GM20431 (cell line): ENCODE data around the gene HDAC4.

Experiments
- in situ Hi-C: fragments of 300-500 bp; cut with MseI, MboI; formaldehyde crosslinking; loops from one replicate; pipeline ENCODE4 v1.15.0; 2020; ENCODE audit warnings: low sequenced_read_pairs; ENCODE audit not compliant: unreplicated experiment

HDAC4 gene

DNA sequence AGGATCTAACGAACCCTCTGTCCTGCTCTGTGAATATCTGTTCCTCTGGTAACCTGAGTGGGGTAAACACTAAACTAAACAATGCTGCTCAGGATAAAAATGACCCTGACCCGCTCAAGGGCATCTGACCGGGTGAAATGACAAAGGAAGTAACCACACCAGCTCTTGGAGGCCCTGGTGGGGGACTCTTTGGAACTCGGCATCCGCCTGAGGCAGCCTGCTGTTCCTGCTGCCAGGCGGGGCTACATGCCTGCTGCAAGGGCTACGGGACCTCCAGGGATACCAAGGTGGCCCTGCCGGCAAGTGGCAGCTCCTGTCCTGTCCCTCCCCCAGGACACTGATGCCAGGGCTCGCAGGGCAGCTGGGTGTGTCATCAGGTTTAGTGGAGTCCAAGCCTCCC lies 273.3 kb downstream of the HDAC4 start:
- in situ Hi-C loops: no loop called here

DNA sequence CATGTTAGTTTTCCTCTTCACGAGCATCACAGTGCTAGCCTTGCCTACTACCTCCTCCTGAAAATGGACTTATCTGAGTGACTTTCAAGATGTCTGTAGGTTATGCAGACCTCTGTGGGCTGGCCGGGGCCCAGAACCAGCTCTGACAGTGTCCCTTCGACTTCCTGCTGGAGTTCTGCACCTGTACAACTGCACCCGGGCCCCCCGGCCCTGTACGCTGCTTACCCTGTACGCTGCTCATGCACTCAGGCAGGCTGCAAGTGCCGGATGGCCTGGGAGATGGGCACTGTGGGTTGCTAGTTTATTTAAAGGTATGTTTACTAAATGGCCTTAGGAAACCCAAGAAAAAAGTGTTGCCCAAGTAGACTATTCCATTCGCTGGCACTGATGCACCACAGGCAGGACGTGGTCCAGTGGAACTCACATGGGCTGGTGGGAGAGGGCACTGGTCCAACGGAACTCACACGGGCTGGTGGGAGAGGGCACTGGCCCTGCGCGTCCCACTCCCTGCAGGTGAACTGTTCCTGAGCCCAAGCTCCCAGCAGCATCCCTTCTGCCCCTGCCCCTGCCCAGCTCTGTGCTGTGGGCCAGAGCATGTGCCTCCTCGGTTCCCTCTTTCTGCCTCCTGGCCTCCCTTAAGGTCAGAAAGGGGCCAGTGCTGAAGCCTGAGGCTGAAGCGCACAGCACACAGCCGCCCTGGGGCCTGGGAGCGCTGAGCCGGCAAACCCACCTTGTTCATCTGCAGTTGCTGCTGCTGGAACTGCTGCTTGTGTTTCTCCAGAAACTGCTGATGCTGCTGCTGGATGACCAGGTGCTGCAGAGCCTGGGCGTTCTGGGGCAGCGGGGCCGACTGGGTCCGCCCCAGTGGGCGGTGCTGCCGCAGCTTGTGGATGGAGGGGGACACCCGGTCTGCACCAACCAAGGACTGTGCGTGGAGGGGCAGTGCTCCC lies 274.8 kb downstream of the HDAC4 start:
- in situ Hi-C loops: no loop called here

DNA sequence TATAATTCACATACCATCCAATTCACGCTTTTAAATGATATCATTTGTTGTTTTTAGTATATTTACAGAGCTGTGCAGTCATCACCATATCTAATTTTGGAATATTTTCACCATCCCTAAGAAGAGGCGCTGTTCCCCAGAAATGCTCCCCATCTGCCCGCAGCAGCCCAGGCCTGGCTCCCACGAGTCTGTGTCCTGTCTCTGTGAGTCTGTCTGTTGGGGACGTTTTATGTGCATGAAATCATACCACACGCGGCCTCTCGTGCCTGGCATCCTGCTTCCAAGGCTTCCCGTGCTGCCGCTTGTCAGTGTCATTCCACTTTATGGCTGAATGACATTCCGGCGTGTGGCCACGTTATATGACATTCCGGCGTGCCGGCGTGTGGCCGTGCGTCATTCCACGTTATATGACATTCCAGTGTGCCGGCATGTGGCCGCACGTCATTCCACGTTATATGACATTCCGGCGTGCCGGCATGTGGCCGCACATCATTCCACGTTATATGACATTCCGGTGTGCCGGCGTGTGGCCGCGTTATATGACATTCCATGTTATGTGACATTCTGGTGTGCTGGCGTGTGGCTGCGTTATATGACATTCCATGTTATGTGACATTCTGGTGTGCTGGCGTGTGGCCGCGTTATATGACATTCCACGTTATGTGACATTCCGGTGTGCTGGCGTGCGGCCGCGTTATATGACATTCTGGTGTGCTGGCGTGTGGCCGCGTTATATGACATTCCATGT lies 276.5 kb downstream of the HDAC4 start:
- in situ Hi-C loops: no loop called here

DNA sequence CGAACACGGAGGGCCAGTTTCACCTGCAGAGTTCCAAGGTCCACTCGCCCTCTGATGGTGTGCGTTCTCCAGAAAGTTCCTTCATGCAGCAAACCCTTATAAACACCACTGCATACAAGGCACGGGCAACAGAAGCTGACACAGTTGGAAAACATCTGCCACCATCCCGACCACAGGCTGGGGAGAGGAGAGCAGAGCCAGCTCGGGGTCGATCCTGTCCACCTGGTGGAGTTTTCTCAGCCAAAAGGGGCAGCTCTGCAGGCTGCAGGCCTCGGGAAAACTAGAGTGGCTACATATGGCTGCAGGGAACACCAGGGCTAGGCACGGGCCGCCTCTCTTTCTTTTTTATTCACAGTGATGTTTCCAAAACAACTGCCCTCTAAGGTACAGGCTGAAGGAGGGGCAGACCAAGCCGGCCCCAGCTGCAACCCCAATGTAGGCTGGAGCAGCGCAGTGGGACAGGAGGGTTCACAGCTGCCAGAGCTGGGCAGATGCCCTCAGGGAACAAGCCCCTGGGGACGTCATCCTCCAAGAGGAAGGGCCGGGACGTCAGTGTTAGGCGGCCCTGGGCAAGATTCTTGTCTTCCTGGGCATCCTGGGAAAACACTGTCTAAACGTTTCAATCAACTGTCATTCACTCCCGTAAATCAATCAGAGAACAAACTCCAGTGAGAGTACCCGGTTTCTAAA lies 278.3 kb downstream of the HDAC4 start:
- in situ Hi-C loops: no loop called here

DNA sequence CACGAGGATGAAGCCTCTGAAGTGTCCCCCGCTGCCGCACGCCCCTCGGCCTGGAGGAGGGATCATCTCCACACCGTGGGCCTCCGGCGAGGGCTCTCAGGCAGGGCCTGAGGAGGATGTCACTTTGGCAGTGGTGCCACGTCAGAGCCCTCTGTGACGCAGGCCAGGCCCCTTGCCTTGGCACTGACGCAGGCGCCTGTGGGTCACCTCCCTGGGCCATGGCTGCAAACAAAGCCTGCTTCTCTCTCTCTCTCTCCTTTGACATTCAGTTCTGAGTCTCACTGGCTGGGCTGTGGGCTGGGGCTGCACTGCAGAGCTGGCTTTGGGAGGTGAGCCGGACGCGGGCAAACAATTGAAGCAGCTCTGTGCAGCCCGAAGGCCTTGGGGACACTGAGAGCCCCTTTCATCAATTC lies 279.2 kb downstream of the HDAC4 start:
- in situ Hi-C loops: no loop called here

DNA sequence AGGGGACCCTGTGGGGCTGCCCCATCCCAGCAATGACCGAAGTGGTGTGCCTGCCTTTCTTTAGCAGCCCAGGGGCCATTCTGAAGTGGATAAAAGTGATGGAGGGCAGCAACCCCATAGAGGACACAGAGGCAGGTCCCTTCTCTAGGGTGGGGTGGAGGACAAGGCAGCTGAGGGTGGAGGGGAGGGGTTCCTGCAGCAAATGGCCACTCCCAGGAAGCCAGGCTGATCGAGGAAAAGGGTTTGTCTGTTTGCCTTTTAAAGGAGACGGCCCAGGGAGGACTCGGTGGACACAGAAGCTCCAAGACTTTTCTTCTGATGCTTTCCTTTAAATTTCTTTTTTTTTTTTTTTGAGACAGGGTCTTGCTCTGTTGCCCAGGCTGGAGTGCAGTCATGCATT lies 280.2 kb downstream of the HDAC4 start:
- in situ Hi-C loops: no loop called here

DNA sequence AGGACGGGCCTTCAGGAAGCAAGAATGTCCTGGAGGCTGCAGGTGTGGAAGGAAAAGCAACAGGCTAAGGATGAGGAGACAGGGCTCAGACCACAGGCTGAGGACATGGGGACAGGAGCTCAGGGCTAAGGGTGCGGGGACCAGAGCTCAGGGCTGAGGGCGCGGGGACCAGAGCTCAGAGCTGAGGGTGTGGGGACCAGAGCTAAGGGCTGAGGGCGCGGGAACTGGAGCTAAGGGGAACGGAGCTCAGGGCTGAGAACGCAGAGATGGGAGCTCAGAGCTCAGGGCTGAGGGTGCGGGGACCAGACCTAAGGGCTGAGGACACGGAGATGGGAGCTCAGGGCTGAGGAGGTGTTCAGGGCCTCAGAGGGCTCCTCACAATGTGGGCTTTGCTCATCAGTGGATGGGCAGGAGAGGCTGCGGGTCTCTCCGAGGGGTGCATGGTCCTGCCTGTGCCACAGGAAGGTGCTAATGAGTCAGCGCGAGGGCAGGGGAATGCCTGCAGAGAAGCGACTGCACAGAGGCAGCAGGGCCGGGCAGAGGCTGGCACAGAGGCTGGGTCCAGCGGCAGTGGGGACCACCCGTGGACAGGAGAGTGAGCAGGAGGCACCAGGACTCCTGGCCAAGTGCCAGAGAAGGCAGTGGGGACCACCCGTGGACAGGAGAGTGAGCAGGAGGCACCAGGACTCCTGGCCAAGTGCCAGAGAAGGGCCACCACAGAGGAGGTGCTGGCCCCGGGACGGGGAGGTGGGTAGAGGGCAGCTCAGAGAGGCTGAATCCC lies 281.3 kb downstream of the HDAC4 start:
- in situ Hi-C loops: no loop called here

DNA sequence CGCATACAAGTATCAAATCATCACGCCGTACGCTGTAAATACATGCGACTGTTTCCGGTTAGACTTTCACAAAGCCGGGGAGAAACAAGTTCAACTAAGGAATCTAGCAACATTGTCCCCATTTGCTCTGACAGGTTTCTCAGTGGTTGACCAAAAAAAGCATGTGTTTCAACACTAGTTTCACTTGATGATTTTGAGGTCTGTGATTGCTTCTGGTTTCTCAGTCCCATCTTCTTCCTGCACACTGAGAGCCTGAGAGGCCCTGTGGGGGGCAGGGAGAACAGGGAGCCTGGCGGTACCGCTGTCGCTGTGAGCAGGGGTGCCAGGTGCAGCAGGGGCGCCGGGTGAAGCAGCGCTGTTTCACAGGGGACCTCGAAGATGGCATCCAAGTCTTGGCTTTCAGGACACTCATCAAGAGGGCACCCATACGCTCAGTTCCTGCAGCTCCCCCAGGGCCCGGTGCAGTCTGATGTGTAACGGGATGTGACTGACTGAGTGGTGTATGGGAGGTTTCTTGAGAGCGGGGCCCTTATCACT lies 282.1 kb downstream of the HDAC4 start:
- in situ Hi-C loops: no loop called here

DNA sequence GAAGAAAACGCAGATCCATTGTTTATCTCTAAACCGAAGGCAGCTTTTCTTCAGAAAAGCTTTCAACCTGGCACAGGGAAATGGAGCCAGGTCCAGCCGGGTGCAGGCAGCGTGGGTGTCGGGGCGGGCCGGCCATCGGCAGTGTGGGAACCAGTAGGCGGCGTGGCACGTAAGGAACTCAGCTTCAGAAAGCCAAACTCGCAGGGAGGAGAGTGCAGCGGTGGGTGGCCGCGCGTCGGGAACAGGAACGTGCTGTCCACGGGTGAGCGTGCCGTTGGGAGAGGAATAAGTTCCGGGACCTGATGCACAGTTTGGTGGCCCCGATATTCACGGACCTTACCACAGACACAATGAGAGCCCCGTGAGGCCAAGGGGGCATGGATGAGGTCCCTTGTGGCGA lies 282.6 kb downstream of the HDAC4 start:
- in situ Hi-C loops: no loop called here

DNA sequence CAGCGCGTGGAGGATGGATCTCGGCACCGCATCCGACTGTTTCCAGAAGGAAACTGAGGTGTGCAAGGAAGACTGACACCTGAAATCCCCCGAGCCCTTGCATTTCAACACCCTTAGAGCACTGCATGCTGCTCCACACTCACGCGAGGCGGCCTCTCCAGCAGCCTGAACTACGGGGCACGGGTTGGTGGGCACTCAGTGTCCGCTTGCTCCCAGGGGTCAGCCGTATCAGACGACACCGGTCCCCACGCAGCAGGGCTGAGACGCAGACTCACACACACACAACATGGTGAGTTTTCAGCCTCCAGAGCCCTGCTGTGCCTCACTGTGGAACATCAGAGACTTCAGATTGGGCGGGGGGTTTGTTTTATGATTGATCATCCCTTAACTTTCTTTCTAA lies 283.0 kb downstream of the HDAC4 start:
- in situ Hi-C loops: no loop called here

DNA sequence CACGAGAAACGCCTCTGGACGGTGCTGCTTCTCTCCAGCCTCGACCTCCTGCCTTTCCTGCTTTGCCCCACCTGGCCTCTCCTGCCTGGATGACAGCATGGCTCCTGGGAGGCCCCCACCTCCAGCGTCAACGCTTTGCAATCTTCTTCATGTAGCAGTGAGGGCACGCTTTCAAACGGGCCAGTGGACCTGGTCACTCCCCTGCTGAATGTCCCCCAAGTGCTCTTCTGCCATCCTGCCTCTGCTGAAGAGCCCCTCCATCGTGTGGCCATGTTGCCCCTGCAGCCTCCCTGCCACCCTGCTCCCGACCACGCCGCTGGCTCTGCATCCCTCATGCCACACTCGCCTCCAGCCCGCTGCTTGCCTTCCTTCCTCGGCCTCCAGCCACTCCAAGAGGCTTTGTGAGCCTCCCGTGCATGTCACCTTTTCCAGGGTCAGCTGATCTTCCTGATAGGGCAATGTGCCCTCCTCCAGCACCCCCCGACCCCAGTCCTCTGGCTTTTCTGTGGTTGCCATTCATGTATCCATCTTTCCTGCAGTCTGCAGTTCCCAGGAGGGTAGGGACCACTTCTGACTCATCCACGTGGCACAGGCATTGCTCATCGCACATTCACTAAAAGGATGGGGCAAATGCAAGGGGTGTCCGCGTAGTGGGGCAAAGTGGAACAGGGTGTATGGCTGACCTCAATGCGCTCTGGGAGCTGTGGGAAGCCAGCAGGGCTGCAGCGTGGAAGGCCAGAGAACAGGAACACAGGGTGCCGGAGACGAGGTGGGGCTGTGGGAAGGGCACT lies 284.2 kb downstream of the HDAC4 start:
- in situ Hi-C loops: no loop called here

DNA sequence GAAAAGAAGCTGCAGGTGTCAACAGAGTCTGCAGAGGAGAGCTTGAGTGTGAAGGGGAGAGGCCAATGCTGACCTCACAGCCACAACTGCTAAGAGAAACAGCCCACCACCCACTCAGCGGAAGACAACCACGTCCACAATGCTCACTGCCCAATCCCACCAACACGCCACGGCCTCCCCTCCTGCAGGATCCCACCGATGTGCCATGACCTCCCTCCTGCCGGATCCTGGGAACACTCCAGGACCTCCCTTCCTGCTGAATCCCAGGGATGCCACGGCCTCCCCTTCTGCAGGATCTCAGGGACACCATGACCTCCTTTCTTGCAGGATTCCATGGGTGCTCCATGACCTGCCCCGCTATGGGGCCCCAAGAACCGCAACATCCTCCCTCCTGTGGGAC lies 285.2 kb downstream of the HDAC4 start:
- in situ Hi-C loops: no loop called here

DNA sequence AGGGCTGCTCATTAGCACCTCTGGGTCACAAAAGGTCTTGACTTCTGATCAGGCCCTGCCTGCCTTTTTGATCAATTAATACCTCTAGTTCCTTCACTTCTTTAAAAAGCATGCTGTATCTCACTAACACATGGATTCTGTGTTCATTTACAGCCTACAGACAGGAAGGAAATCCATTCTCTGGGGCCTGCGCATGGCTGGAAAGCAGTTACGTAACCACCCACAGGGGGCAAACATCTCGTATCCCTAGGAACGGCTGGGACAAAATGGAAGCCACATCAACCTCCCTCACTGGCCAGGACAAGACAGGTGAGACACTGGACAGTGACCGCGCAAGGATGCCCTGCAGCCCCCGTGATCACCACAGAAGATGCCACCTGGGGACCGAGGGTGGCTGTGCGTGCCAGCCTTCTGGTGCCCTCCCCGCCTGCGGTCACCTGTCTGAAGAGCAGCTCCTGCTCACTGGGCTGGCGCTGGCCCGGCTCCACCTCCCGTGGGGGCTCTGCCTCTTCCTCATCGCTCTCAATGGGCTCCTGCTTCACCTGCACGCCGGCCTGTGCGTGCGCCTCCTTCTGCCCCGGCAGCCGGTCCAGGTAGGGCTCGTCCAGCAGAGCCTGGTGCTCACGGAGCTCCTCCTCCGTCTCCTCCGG lies 286.1 kb downstream of the HDAC4 start:
- in situ Hi-C loops: no loop called here

DNA sequence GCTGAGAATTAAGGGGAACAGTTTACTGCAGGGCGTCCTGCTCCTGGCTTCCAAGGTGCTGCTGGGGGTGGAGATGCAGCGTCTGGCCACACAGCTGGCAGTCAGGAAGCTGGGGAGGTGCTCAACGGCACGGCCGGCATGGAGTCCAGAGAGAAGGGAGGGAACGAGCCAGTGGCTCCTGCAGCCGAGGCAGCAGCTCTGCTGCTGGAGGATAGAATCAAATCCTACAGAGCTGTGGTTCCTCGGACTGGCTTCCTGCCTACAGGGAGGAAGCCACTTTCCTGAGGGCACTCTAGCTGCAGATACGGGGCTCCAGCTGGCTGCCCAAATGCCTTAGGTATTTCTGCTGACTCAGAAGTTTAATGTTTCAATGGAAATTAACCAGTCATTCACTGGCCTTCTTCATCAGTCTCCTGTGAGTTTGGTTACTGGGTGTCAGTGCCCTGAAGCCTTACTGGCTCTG lies 286.7 kb downstream of the HDAC4 start:
- in situ Hi-C loops: no loop called here

DNA sequence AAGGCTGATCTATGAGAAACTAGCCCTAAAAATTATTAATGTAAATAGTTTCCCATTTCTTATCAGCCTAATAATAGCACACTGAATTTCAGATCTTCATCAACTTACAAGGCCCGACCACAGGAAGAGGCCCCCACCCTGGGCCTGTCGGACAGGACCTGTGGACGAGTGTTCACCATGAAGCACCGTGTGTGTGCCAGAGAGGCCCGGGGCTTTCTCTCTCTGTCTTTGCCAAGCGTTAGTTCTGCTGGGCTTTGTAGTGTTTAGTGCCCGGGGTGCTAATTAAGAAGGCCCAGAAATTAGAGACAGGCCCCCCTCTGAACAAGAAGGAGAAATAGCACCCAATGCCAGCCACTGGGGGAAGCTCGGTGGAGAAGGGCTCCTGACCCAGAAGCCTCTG lies 287.2 kb downstream of the HDAC4 start:
- in situ Hi-C loops: no loop called here

DNA sequence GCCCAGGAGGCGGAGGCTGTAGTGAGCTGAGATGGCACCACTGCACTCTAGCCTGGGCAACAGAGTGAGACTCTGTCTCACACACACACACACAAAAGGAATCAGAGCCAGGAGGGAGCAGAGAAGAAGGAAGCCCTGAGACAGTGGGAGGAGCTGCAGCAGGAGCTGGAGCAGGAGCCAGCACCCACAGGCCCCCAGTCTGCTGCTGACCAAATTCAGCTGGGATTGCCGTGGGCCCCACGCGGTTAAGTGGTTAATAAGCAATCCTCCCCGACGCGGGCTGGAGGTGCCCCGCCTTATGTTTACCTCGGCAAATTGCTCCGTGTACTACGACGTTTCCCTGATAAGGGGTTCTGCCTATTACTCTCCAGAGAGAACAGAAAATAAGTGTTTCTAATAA lies 287.6 kb downstream of the HDAC4 start:
- in situ Hi-C loops: no loop called here

DNA sequence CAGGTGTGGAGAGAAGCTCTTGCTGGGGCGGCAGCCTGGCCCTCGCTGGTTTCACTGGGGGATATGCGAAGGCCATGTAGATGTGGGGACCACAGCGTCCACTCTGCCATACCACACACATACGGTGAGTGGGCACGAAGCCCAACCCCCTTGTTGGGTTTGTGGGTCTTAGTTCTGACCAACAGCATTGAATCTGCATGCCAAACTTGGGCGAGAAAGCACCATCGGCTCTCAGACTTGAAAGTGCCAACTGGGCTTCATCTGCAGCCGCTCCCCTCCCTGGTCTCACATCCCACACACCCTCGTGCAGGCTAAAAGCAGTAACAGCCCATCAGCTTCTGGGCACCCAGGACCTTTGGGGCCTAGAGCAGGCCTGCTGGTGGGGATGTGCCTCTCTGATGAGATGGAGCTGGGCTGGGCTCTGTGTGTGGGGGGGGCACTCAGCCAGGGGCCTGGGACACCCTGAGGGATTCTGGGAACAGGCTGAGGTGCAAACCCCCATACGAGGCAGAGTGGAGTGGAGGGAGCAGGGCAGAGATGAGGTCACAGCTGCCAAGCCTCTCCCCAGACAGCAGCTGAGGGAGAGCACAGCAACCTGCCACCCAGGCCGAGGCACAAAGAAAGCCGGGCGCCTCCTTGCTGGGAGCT lies 288.6 kb downstream of the HDAC4 start:
- in situ Hi-C loops: no loop called here
